ENCODE data around the gene CALY.

Gene CALY

DNA sequence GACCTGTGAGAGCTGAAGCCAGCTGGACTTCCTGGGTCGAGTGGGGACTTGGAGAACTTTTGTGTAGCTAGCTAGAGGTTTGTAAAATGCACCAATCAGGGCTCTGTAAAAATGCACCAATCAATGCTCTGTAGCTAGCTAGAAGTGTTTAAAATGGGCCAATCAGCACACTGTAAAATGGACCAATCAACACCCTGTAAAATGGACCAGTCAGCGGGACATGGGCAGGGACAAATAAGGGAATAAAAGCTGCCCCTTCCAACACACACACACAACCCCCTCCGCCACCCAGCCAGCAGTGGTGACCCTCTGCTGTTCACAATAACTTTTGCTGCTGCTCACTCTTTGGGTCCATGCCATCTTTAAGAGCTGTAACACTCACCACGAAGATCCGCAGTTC lies 20.8 kb downstream of the CALY start:
- H3K27ac ChIP-seq = no peak overlapping the region

GRCh38 chr10:133314911-133315310 lies 21.8 kb downstream of the CALY start:
- no peak for TF ChIP-seq CTCF (IDR thresholded peaks at IDR 0.05; ENCODE audit: low read depth, low read length)
- no peak for DNase-seq
- Histone ChIP-seq H3K27ac (no peak overlapping the region), H3K27me3 (ENCODE audit: insufficient read depth, low read depth, severe bottlenecking) (no peaks in the 10 kb centered on the region), H3K4me3 (ENCODE audit: low read depth, low read length) (no peak overlapping the region), H3K36me3 (peaks cover 23% of the 10 kb centered on the region), H3K9me3 (ENCODE audit: severe bottlenecking) (no peaks in the 10 kb centered on the region)

More for the DNA sequence above, 20.8 kb downstream of the CALY start:
- Histone ChIP-seq H3K36me3 (peaks cover 15% of the 10 kb centered on the region), H3K4me3 (ENCODE audit: low read depth, low read length) (no peak overlapping the region), H3K27me3 (ENCODE audit: insufficient read depth, low read depth, severe bottlenecking) (no peaks in the 10 kb centered on the region), H3K9me3 (ENCODE audit: severe bottlenecking) (peaks cover 2% of the 10 kb centered on the region)
- no peak for TF ChIP-seq CTCF (IDR thresholded peaks at IDR 0.05; ENCODE audit: low read depth, low read length)
- no peak for DNase-seq

- H3K36me3 ChIP-seq = peaks cover 30% of the 10 kb centered on the region
- H3K4me3 ChIP-seq (ENCODE audit: low read depth, low read length) = no peak overlapping the region
- TF ChIP-seq CTCF (IDR thresholded peaks at IDR 0.05; ENCODE audit: low read depth, low read length) = no peak
- no peak overlapping the region for H3K27ac ChIP-seq
- no peaks in the 10 kb centered on the region for H3K9me3 ChIP-seq (ENCODE audit: severe bottlenecking)
- no peak for DNase-seq
- no peaks in the 10 kb centered on the region for H3K27me3 ChIP-seq (ENCODE audit: insufficient read depth, low read depth, severe bottlenecking)
Measured at GRCh38 chr10:133313192-133313591, 23.5 kb downstream of the CALY start.

- TF ChIP-seq CTCF (IDR thresholded peaks at IDR 0.05; ENCODE audit: low read depth, low read length) = no peak
- Histone ChIP-seq H3K9me3 (ENCODE audit: severe bottlenecking) (no peaks in the 10 kb centered on the region), H3K4me3 (ENCODE audit: low read depth, low read length) (no peak overlapping the region), H3K27ac (no peak overlapping the region), H3K27me3 (ENCODE audit: insufficient read depth, low read depth, severe bottlenecking) (no peaks in the 10 kb centered on the region), H3K36me3 (peaks cover 30% of the 10 kb centered on the region)
- no peak for DNase-seq
Measured at GRCh38 chr10:133312769-133313145, 23.9 kb downstream of the CALY start.

DNA sequence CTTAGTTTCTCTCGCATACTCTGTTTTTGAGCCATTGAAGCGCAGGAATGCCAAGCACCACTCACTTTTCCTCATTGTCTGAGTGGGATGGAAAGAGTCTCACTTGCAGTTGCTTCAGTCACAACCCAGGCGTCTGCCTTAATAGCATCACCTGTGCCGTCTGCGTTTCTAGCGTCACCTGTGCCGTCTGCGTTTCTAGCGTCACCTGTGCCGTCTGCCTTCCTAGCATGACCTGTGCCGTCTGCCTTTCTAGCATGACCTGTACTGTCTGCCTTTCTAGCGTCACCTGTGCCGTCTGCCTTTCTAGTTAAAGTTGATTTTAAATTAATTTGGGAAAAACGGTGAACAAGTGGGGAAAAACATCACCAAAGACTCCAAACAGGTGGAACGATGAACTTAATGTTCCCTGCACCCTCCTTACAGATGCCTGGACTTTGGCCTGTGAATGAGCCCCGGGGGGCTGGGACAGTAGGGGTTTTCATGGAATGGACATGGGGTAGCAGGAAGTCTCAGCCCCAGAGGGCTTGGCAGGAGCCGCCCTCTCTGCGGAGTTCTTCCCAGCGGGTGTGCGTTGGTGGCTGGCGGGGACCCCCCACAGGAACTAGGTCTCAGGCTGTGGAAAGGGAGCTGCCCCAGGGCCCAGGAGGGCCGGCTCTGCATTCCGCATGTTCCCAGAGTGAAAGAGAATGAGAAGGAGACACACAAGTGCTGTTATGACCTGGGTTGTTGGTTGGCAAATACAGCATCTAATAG lies 24.5 kb downstream of the CALY start:
- no peak for DNase-seq
- no peak for TF ChIP-seq CTCF (IDR thresholded peaks at IDR 0.05; ENCODE audit: low read depth, low read length)
- H3K27ac ChIP-seq = no peak overlapping the region
- no peak overlapping the region for H3K4me3 ChIP-seq (ENCODE audit: low read depth, low read length)
- peaks cover 30% of the 10 kb centered on the region for H3K36me3 ChIP-seq
- no peaks in the 10 kb centered on the region for H3K9me3 ChIP-seq (ENCODE audit: severe bottlenecking)
- no peaks in the 10 kb centered on the region for H3K27me3 ChIP-seq (ENCODE audit: insufficient read depth, low read depth, severe bottlenecking)

DNA sequence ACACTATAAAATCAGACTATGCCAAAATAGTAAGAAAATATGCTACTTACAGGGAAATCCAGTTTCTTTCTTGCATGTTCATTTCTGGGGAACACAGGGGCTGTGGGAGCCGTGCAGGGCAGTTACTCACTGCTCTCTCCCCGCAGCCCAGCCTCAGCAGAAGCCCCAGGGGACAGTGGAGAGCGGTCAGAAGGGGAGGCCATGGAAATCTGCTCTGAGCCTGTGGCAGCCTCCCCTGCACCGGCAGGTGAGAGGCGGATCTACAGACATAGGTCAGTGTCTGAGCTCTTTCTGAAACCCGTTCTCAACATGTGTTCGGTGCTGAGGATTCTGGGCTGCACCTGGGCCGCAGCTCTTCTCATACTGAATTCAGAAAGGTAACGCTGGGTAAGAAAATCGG lies 25.1 kb downstream of the CALY start:
- H3K27ac ChIP-seq = no peak overlapping the region
- H3K27me3 ChIP-seq (ENCODE audit: insufficient read depth, low read depth, severe bottlenecking) = no peaks in the 10 kb centered on the region
- peaks cover 30% of the 10 kb centered on the region for H3K36me3 ChIP-seq
- H3K9me3 ChIP-seq (ENCODE audit: severe bottlenecking) = no peaks in the 10 kb centered on the region
- DNase-seq = no peak
- no peak overlapping the region for H3K4me3 ChIP-seq (ENCODE audit: low read depth, low read length)
- no peak for TF ChIP-seq CTCF (IDR thresholded peaks at IDR 0.05; ENCODE audit: low read depth, low read length)

Data from WERI-Rb-1 (cell line).